Activated CD4-positive, alpha-beta memory T cell treated with anti-CD3 and anti-CD28 coated beads, Interleukin-2, amount 10 ng/mL, durations not matched to agents 7 days and 5 days (primary cell): ENCODE measurements around the gene MAP3K9. TPM values are rescaled to one million over a fixed set of nuclear protein-coding genes. Genes with fewer than 3 reads are reported as not detected.
A peak's percentile ranks its signal among the peaks of the same experiment; 100 is the strongest.

Source experiments
- CTCF ChIA-PET: fragments of 350-600 bp; sonication (Branson Sonifier 250); formaldehyde crosslinking; loops from one replicate; lab custom pipeline; 2021; ENCODE audit warnings: antibody characterized with exemption, inconsistent platforms; lab: Charles Lee
- POLR2A ChIA-PET: fragments of 350-600 bp; sonication (Branson Sonifier 250); formaldehyde crosslinking; loops from one replicate; lab custom pipeline; 2021; ENCODE audit warnings: antibody characterized with exemption; lab: Charles Lee
- DNase-seq: peaks from one replicate; pipeline ENCODE4 v3.0.0-alpha.2; 2020
- H3K27ac Mint-ChIP-seq: one replicate; pipeline ENCODE4 v1.8.0; 2021; ENCODE audit warnings: mild to moderate bottlenecking, mixed read lengths
- H3K27me3 Mint-ChIP-seq: one replicate; pipeline ENCODE4 v1.8.0; 2021; ENCODE audit warnings: mixed read lengths
- H3K36me3 Mint-ChIP-seq: one replicate; pipeline ENCODE4 v1.8.0; 2021; ENCODE audit warnings: low read depth, mixed read lengths
- H3K4me1 Mint-ChIP-seq: one replicate; pipeline ENCODE4 v1.8.0; 2021; ENCODE audit warnings: mixed read lengths
- H3K4me3 Mint-ChIP-seq: one replicate; pipeline ENCODE4 v1.8.0; 2021; ENCODE audit warnings: mild to moderate bottlenecking, mixed read lengths
- H3K9me3 Mint-ChIP-seq: one replicate; pipeline ENCODE4 v1.8.0; 2021; ENCODE audit warnings: mixed read lengths
- total RNA-seq, 2 experiments: library from RNA; stranded (reverse); gene quantifications; one replicate each; pipeline ENCODE4 v1.2.3, GENCODE V29; 2021

Gene MAP3K9
- total RNA-seq, 2 experiments from 2014 or later, result 5.9 to 6.7 TPM

- no peak overlapping the region for H3K27ac Mint-ChIP-seq
- ChIA-PET POLR2A (interaction anchor here (0.6 kb wide), 1 partner anchor 123 kb away, joined by 4 read pairs; no protein-coding TSS in a partner anchor), CTCF (interaction anchor here (1.2 to 4.4 kb wide), 3 partner anchors 8 to 75 kb away, joined by 3 to 16 read pairs (median 6); partner anchors contain the start of gene PCNX1)
- no peak overlapping the region for H3K4me3 Mint-ChIP-seq
- H3K36me3 Mint-ChIP-seq, result peaks cover 4% of the 10 kb centered on the region
- H3K27me3 Mint-ChIP-seq, result peaks cover 2% of the 10 kb centered on the region
- peaks cover 8% of the 10 kb centered on the region for H3K9me3 Mint-ChIP-seq
- no peak for DNase-seq
- H3K4me1 Mint-ChIP-seq, result peaks cover 2% of the 10 kb centered on the region
These were observed 23.4 kb upstream of the MAP3K9 start for GRCh38 chr14:70832561-70833305.

- Mint-ChIP-seq H3K36me3 (no peaks in the 10 kb centered on the region), H3K4me1 (peaks cover 2% of the 10 kb centered on the region), H3K9me3 (peaks cover 4% of the 10 kb centered on the region), H3K27me3 (no peaks in the 10 kb centered on the region), H3K27ac (no peak overlapping the region), H3K4me3 (no peak overlapping the region)
- POLR2A ChIA-PET, result interaction anchor here (1.0 kb wide), 1 partner anchor 13 kb away, joined by 4 read pairs; no protein-coding TSS in a partner anchor
- no peak for DNase-seq
- CTCF ChIA-PET, result interaction anchor here (4.4 kb wide), 1 partner anchor 13 kb away, joined by 16 read pairs; no protein-coding TSS in a partner anchor
These were observed 21.9 kb upstream of the MAP3K9 start for GRCh38 chr14:70830998-70831781.

- Mint-ChIP-seq H3K36me3 (no peaks in the 10 kb centered on the region), H3K4me3 (no peak overlapping the region), H3K4me1 (peaks cover 4% of the 10 kb centered on the region), H3K27me3 (peaks cover 14% of the 10 kb centered on the region), H3K9me3 (no peaks in the 10 kb centered on the region), H3K27ac (no peak overlapping the region)
- CTCF ChIA-PET, result interaction anchor here (0.8 to 2.7 kb wide), 3 partner anchors 11 to 144 kb away, joined by 3 to 19 read pairs (median 10); partner anchors contain the start of gene PCNX1
- POLR2A ChIA-PET, result interaction anchor here (1.1 kb wide), 1 partner anchor 20 kb away, joined by 3 read pairs; no protein-coding TSS in a partner anchor
- DNase-seq, result no peak
These were observed 18.9 kb upstream of the MAP3K9 start for GRCh38 chr14:70828188-70828587.

- Mint-ChIP-seq H3K4me3 (no peak overlapping the region), H3K27ac (no peak overlapping the region), H3K9me3 (no peaks in the 10 kb centered on the region), H3K36me3 (no peaks in the 10 kb centered on the region), H3K27me3 (peaks cover 18% of the 10 kb centered on the region), H3K4me1 (peaks cover 9% of the 10 kb centered on the region)
- ChIA-PET CTCF (interaction anchor here (0.8 to 2.7 kb wide), 3 partner anchors 10 to 145 kb away, joined by 3 to 19 read pairs (median 10); partner anchors contain the start of gene PCNX1), POLR2A (interaction anchor here (1.1 kb wide), 1 partner anchor 20 kb away, joined by 3 read pairs; no protein-coding TSS in a partner anchor)
- DNase-seq, result no peak
These were observed 18.4 kb upstream of the MAP3K9 start for GRCh38 chr14:70827752-70828151.

GRCh38 chr14:70827347-70827746, 18.0 kb upstream of the MAP3K9 start:
- Mint-ChIP-seq H3K36me3 (no peaks in the 10 kb centered on the region), H3K4me1 (peaks cover 10% of the 10 kb centered on the region), H3K9me3 (no peaks in the 10 kb centered on the region), H3K27ac (no peak overlapping the region), H3K4me3 (no peak overlapping the region), H3K27me3 (peaks cover 20% of the 10 kb centered on the region)
- CTCF ChIA-PET, result interaction anchor here (0.8 to 2.7 kb wide), 4 partner anchors 10 to 145 kb away, joined by 3 to 19 read pairs (median 6); partner anchors contain the start of gene PCNX1
- no peak for DNase-seq
- POLR2A ChIA-PET, result no interaction called here

- no peaks in the 10 kb centered on the region for H3K9me3 Mint-ChIP-seq
- peak overlapping the region; percentile 76 for H3K4me3 Mint-ChIP-seq
- CTCF ChIA-PET, result interaction anchor here (0.6 to 3.3 kb wide), 2 partner anchors 83 to 186 kb away, joined by 4 to 20 read pairs; partner anchors contain the start of gene PCNX1
- DNase-seq, result no peak
- POLR2A ChIA-PET, result interaction anchor here (1.0 to 5.1 kb wide), 4 partner anchors 14 to 119 kb away, joined by 3 to 26 read pairs (median 6); partner anchors contain the start of genes MAP3K9 and PCNX1
- peaks cover 10% of the 10 kb centered on the region for H3K4me1 Mint-ChIP-seq
- H3K36me3 Mint-ChIP-seq, result no peaks in the 10 kb centered on the region
- H3K27me3 Mint-ChIP-seq, result peaks cover 36% of the 10 kb centered on the region
- H3K27ac Mint-ChIP-seq, result no peak overlapping the region
These were observed 14.0 kb upstream of the MAP3K9 start for GRCh38 chr14:70823281-70823680.

- ChIA-PET POLR2A (interaction anchor here (1.0 to 5.1 kb wide), 8 partner anchors 13 to 119 kb away, joined by 3 to 26 read pairs (median 6); partner anchors contain the start of genes MAP3K9 and PCNX1), CTCF (interaction anchor here (0.6 to 3.3 kb wide), 3 partner anchors 84 to 186 kb away, joined by 3 to 20 read pairs (median 4); partner anchors contain the start of gene PCNX1)
These were observed 13.3 kb upstream of the MAP3K9 start for GRCh38 chr14:70822530-70823185.

GRCh38 chr14:70821584-70822529, 12.5 kb upstream of the MAP3K9 start:
- H3K27me3 Mint-ChIP-seq, result peaks cover 36% of the 10 kb centered on the region
- H3K4me1 Mint-ChIP-seq, result peaks cover 18% of the 10 kb centered on the region
- no peaks in the 10 kb centered on the region for H3K36me3 Mint-ChIP-seq
- ChIA-PET CTCF (interaction anchor here (0.6 to 3.3 kb wide), 4 partner anchors 85 to 150 kb away, joined by 3 to 20 read pairs (median 4); partner anchors contain the start of gene PCNX1), POLR2A (interaction anchor here (0.7 to 5.1 kb wide), 9 partner anchors 13 to 1230 kb away, joined by 3 to 26 read pairs (median 3); partner anchors contain the start of genes MAP3K9, PCNX1 and TTC9)
- H3K27ac Mint-ChIP-seq, result no peak overlapping the region
- peak; percentile 60 for DNase-seq
- no peaks in the 10 kb centered on the region for H3K9me3 Mint-ChIP-seq
- peak overlapping the region; percentile 76 for H3K4me3 Mint-ChIP-seq

More at GRCh38 chr14:70822530-70823185, 13.3 kb upstream of the MAP3K9 start:
- Mint-ChIP-seq H3K4me1 (peaks cover 16% of the 10 kb centered on the region), H3K27ac (no peak overlapping the region), H3K9me3 (no peaks in the 10 kb centered on the region), H3K36me3 (no peaks in the 10 kb centered on the region), H3K27me3 (peaks cover 36% of the 10 kb centered on the region), H3K4me3 (peak overlapping the region; percentile 76)
- DNase-seq, result no peak

- Mint-ChIP-seq H3K36me3 (no peaks in the 10 kb centered on the region), H3K4me3 (no peak overlapping the region), H3K4me1 (peaks cover 10% of the 10 kb centered on the region), H3K27me3 (peaks cover 17% of the 10 kb centered on the region), H3K9me3 (no peaks in the 10 kb centered on the region), H3K27ac (no peak overlapping the region)
- ChIA-PET POLR2A (interaction anchor here (0.8 to 2.5 kb wide), 3 partner anchors 8 to 162 kb away, joined by 3 to 16 read pairs (median 14); partner anchors contain the start of gene MAP3K9), CTCF (interaction anchor here (1.1 to 4.0 kb wide), 11 partner anchors 8 to 193 kb away, joined by 3 to 47 read pairs (median 5); partner anchors contain the start of genes MAP3K9 and PCNX1)
- no peak for DNase-seq
These were observed 7.2 kb upstream of the MAP3K9 start for GRCh38 chr14:70816525-70816924.

- Mint-ChIP-seq H3K27me3 (peaks cover 4% of the 10 kb centered on the region), H3K36me3 (no peaks in the 10 kb centered on the region)
- DNase-seq, result no peak
These were observed 5.2 kb upstream of the MAP3K9 start for GRCh38 chr14:70814466-70814865.

More at GRCh38 chr14:70814466-70814865, 5.2 kb upstream of the MAP3K9 start:
- peaks cover 10% of the 10 kb centered on the region for H3K4me1 Mint-ChIP-seq
- no peaks in the 10 kb centered on the region for H3K9me3 Mint-ChIP-seq
- CTCF ChIA-PET, result interaction anchor here (0.6 kb wide), 1 partner anchor 236 kb away, joined by 3 read pairs; no protein-coding TSS in a partner anchor
- no peak overlapping the region for H3K4me3 Mint-ChIP-seq
- POLR2A ChIA-PET, result no interaction called here
- H3K27ac Mint-ChIP-seq, result no peak overlapping the region
